SHP77 treated with DMSO at 0.1 percent for 48 hours (cell line): ENCODE measurements around the gene PDE4D.

Experiments
- DNase-seq: peaks from one replicate; lab custom pipeline; 2025; lab: John Stamatoyannopoulos, UW

PDE4D gene

DNA sequence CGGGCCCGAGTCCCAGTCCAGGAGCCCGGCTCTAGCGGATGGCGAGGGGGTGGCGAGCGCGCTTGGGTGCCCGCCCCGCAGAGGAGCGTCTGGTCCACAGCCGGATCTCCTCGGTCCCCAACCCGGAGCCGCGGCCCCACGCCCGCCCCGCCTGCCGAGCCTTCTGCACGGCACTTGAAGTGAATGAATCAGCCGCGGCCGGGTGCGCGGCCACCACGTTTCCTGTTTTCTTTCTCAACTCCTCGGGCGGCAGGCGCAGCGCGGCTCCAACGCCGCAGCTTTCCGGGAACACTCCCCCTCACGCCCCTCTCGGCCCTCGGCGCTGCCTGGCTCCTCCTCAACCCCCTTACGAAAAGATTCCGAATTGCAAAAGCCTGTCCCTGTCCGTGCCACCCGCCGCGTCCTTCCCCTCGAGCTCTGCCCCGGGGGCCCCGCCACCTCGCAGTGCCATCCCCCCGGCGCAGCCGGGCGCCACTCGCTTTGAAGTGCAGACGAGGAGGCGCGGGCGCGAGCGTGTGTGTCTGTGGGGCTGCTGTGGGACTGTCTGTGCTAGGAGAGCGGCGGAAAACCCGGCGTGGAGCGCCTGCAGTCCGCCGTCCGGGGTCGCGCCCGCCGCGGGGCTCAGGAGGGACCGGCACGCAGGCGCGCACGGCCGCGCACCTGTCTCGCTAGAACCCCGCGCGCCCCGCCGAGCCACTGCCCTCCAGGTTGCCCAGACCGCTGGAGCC lies 854.1 kb downstream of the PDE4D start:
- peak; percentile 57 for DNase-seq

- no peak for DNase-seq
These were observed 854.7 kb downstream of the PDE4D start for GRCh38 chr5:59038798-59039295.

GRCh38 chr5:59037941-59038797 lies 855.4 kb downstream of the PDE4D start:
- no peak for DNase-seq

DNA sequence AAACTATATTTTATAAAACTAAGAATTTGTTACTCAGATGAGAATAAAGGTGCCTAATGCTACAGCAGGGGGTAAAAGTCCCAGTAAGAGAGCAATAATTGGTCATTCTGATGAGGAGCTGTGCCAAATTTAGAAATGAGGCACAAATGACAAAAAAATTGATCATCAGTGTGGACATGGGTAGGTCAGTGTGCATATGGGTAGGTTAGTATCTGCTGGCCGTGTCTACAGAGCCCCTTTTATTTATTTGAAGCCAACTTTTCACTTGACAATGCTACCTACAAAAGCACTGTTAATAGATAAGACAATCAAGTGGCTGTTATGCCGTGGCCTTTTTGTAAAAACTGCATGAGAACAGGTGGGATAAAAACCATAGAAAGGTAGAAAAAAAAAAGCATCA lies 856.1 kb downstream of the PDE4D start:
- no peak for DNase-seq

GRCh38 chr5:59037041-59037440 lies 856.5 kb downstream of the PDE4D start:
- no peak for DNase-seq

- DNase-seq: peak; percentile 59
These were observed 857.1 kb downstream of the PDE4D start for GRCh38 chr5:59036274-59036961.

- DNase-seq: no peak
These were observed 857.8 kb downstream of the PDE4D start for GRCh38 chr5:59035681-59036080.

- DNase-seq: peak; percentile 60
These were observed 858.9 kb downstream of the PDE4D start for GRCh38 chr5:59034498-59035186.

DNA sequence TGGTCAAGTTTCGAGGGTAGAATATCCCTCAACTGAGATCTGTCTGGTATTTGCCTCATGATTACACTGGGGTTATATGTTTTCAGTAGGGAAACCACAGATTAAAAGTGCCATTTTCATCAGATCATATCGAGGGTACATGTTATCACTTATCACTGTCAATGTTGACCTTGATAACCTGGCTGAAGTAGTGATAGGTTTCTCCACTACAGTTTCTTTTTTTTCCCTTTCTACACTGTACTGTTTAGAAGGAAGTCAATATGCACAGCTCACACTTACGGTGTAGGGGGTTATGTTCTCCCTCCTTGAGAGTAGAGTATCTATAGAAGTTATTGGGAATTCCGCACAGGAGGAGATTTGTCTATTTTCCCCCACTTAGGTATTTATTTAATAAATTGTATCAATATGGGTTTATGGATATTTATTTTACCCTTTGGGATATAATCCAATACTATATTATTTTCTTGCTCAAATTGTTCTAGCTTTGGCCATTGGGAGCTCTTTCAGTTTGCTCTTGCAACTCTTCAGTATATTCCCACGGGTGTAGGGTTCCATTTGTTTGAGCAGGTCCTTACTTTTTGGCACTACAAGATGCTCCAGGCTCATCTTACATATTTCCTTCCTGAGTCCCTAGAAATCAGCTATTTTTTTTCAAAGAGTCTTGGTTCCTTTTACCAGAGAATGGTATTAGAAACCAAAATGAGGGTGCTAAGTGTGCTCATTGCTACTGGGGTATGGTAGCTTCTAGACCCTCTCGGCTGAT lies 866.2 kb downstream of the PDE4D start:
- DNase-seq: no peak

DNA sequence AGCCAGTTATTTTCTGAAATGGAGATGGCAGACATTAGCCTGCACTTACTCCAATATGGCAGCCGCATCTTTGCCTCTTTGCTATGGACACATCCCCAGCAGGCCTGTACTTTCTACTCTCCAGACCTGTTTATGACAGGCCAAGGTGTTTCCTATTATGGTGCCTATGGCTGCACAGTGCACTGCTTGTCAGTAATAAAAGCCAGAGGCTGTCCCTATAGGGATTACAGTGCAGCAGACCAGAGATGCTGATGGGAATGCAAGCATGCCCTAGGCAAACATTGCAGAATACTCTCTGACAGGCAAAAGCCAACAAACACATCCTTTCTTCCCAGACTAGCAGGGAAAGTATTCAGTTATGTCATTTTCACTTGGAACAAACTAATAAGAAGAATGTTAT lies 867.8 kb downstream of the PDE4D start:
- DNase-seq: no peak

GRCh38 chr5:59021837-59022514 lies 871.5 kb downstream of the PDE4D start:
- peak; percentile 88 for DNase-seq

- DNase-seq: peak; percentile 98
These were observed 872.2 kb downstream of the PDE4D start for GRCh38 chr5:59021286-59021673.

- DNase-seq: peak; percentile 57
These were observed 872.8 kb downstream of the PDE4D start for GRCh38 chr5:59020611-59021285.

GRCh38 chr5:59019078-59019477 lies 874.4 kb downstream of the PDE4D start:
- DNase-seq: no peak

- no peak for DNase-seq
These were observed 876.6 kb downstream of the PDE4D start for GRCh38 chr5:59016925-59017324.

DNA sequence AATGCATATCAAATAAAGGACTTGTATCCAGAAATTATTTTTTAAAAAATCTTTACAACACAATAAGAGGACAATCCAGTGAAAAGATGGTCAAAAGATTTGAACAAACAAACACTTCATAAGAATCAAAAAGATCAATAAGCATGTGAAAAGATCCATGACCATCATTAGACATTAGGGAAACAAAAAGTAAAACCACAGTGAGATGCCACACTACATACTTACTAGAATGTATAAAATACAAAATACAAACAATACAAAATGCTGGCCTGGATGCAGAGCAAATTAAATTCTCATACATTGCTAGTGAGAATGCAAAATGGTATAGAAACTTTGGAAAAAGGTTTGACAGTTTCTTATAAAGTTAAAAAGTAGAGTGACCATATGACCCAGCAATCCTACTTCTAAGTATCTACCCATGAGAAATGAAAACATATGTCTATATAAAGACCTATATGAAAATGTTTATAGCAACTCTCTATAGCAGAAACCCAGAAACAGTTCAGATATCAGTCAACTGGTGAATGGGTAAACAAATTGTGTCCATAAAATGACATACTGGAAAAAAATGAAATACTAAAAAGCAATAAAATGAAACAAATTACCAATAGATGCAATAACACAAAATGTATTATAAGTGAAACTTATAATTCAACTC lies 884.6 kb downstream of the PDE4D start:
- DNase-seq: no peak

- peak; percentile 20 for DNase-seq
These were observed 886.0 kb downstream of the PDE4D start for GRCh38 chr5:59007460-59008063.

GRCh38 chr5:59005934-59006701 lies 887.4 kb downstream of the PDE4D start:
- peak; percentile 28 for DNase-seq
